GM12872 (cell line): ENCODE results near the gene DYNC1I1.

Source experiments
- TF ChIP-seq, protein P1 (sequence below): IDR thresholded peaks from 3 replicates; pipeline ENCODE4 v1.5.1; 2011; ENCODE audit warnings: low read depth, mild to moderate bottlenecking, low read length, moderate library complexity; ENCODE audit not compliant: insufficient read depth

Gene DYNC1I1

DNA sequence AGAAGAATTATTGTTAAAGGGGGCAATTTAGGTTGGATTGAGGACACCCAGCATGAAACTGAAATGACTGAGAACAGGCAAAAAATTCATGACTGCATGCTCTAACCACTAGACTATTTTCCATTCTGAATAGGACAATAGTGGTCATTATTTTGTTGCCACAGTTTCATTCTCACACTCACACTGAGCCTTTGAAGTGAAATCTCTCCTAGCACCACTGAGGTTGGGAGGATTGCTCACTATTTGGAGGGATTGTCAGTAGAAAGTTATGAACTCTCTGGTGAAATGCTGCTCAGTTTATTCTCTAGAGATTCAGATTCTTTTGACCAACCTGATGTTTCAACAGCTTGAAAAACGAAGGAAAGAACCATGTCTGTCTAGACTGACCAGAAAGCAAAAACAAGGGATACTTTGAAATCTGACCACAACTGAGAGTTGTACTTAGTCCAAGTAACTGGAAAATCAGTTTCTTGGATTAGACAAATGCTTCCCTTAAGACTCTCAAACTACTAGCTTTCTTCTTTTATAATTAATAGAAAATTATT is 191.2 kb downstream of the DYNC1I1 start:
- TF ChIP-seq, protein P1, sequence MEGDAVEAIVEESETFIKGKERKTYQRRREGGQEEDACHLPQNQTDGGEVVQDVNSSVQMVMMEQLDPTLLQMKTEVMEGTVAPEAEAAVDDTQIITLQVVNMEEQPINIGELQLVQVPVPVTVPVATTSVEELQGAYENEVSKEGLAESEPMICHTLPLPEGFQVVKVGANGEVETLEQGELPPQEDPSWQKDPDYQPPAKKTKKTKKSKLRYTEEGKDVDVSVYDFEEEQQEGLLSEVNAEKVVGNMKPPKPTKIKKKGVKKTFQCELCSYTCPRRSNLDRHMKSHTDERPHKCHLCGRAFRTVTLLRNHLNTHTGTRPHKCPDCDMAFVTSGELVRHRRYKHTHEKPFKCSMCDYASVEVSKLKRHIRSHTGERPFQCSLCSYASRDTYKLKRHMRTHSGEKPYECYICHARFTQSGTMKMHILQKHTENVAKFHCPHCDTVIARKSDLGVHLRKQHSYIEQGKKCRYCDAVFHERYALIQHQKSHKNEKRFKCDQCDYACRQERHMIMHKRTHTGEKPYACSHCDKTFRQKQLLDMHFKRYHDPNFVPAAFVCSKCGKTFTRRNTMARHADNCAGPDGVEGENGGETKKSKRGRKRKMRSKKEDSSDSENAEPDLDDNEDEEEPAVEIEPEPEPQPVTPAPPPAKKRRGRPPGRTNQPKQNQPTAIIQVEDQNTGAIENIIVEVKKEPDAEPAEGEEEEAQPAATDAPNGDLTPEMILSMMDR = no peak

DNA sequence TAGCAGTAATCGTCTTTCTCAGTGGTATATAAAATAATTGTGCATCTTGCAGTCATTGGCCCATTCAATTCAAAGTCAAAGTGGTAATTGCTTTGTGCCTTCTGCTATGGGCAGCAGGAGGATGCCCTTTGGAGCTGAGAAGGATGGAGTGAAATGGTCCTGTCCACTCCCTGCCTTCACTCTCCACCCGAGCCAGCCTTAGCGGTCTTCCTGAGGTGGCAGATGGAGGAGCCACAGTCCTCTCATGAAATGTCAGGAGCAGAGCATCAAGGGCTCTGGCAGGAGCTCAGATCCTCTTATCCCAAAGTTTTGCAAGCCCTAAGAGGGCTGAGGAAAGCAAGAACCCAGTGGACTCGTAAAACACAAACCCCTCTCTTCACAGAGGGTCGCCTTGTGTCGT is 199.4 kb downstream of the DYNC1I1 start:
- TF ChIP-seq, protein P1 = no peak

DNA sequence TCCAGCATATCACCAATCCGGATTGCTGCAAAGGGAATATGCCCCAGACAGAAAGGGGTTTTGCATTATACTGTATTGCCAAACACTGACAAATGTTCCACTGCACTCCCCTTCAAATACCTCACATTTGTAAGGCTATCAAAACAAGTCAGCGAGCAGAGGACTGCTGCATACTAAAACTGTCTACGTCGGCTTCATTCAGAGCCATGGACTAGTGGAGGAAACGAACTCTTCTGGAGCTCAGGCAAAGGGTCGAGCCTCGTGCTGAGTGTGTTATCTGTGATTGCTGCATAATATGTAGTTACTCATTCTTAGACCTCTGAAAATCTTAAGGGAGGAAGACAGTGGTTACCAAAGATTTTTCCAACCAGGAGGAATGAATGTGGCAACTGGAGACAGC is 200.2 kb downstream of the DYNC1I1 start:
- TF ChIP-seq, protein P1 = no peak

DNA sequence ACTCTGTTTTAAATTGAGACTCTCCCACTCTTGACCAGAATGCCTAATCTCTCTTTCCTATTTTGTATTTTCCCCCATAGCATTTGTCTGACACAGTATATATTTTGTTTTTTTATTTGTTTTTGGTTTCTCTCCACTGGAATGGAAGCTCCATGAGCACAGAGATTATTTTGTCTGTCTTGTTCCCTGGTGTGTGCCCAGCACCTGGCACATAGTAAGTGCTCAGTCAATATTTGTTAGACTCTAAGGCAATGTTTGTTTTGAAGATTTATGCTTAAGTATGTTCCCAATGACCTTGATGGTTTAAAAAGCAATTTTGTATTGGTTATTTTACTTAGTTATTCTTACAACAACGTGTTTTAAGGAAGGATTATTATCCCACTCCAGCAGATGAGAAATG is 201.8 kb downstream of the DYNC1I1 start:
- TF ChIP-seq, protein P1 = no peak

DNA sequence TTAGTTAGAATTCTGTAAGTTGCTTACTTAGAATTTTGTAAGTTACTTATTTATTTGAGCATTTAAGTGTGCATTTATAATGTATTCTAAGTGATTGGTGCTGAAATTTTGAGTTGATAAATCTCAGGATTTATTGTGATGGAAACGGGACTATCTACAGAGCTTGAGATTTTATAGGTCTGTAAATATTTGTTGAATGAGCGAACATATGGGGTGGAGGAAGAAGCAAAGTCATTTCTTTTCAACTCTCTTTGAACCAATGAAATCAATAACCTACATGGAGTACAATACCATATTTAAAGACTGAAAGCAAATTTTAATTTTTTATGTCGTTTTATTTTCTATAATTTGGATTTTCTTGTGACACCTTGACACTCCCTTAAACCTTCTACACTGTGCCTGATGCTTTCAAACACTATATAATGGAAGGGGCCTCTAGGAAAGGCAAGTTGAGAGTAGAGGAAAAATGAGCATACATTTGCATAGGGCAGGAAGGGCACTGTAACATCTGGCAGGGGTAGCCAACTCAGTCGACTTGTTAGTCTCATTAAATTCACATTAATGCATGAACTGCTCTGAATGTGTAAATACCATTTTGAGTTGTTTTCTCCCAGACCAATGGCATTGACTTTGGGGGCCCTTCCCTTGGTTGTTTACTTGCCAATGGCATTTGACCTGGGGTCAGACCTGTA is 204.2 kb downstream of the DYNC1I1 start:
- TF ChIP-seq, protein P1 = no peak

DNA sequence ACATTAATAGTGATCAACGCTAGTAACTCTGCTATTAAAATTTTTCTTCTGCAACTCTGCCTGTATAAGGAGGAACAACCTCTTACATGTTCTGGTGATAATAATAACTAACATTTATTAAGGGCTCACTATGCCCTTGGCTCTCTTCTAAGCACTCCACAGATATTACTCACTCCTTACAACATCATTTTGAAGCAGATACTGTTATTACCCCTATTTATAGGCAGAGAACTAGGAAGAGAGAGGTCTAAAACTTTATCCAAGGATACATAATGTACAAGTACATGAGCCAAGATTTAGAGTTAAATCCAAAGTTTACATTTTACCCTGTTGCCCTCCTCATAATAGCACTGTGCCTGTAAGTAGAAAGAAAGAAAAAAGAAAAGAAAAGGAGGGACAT is 205.6 kb downstream of the DYNC1I1 start:
- TF ChIP-seq, protein P1 = no peak

DNA sequence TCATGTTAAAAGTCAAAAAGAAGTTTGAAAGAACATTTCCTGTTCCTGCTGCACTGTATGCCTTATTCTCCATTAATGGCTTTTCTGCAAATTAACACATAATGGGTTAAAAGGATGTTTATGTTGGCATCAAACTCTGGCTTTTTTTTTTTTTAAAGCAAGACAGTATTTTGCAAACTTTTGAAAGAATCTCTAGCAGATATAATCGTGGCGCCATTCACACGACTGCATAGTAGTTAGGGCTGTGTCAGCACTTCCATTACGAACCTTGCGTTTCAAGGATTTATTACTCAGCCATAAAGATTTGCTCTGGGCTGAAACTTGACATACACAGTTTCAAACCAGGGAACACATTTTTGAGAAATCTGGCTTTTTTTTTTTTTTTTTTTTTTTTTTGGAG is 207.8 kb downstream of the DYNC1I1 start:
- TF ChIP-seq, protein P1 = no peak

DNA sequence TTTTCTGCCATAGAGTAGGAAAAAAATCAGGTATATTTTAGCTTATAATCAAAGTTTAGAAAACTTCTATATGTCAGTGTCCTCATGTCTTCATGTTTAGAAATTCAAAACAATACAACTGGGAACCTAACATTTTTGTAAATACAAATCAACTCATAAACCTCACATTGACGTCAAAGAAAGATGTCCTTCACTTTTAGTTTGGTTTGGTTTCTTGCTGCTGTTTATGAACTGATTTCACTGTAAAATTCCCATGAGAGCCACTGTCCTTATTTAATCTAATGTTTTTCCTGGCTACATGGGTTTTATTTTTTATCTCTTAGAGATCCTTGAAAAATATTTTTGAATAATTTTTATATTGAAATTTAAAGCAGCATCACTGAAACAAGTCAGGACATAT is 208.4 kb downstream of the DYNC1I1 start:
- TF ChIP-seq, protein P1 = no peak
